Natural killer cell (primary cell): ENCODE data around the gene TBC1D2B. TPM values are rescaled to one million over a fixed set of nuclear protein-coding genes. Genes with fewer than 3 reads are reported as not detected.
A peak's percentile ranks its signal among the peaks of the same experiment; 100 is the strongest.

Experiments
- ATAC-seq, 3 donors: fragments of 150-1000 bp in 2 of 3; fragments of 200-7000 bp in 1 of 3; cut with Tn5 transposase; 1 replicate in 1 of 3; 2 replicates in 2 of 3; pipeline ENCODE4 v1.10.0; 2021; ENCODE audit warnings: mild to moderate bottlenecking in 2 of 3, moderate library complexity in 2 of 3
- DNase-seq, 2 donors: peaks; one replicate each; pipeline versions ENCODE4 v3.0.0 to v3.0.0-alpha.2; 2013 to 2021; ENCODE audit warnings: mixed read lengths in 1 of 2
- H3K27ac ChIP-seq: one replicate; pipeline ENCODE4 v1.5.1; 2013; ENCODE audit warnings: mild to moderate bottlenecking, low read length
- H3K27me3 ChIP-seq: one replicate; pipeline ENCODE4 v1.6.1; 2013; ENCODE audit warnings: low read length; ENCODE audit not compliant: control insufficient read depth, insufficient read depth
- H3K36me3 ChIP-seq: one replicate; pipeline ENCODE4 v1.6.1; 2013; ENCODE audit warnings: low read length; ENCODE audit not compliant: control insufficient read depth, insufficient read depth
- H3K4me1 ChIP-seq: one replicate; pipeline ENCODE4 v1.6.1; 2013; ENCODE audit warnings: low read length; ENCODE audit not compliant: control insufficient read depth, insufficient read depth
- H3K4me3 ChIP-seq: one replicate; pipeline ENCODE4 v1.5.1; 2013; ENCODE audit warnings: low read length
- H3K9me3 ChIP-seq: one replicate; pipeline ENCODE4 v1.6.1; 2013; ENCODE audit warnings: low read length; ENCODE audit not compliant: control insufficient read depth, insufficient read depth
- H3K27ac Mint-ChIP-seq, 2 donors: one replicate each; pipeline ENCODE4 v1.8.0; 2022; ENCODE audit warnings: mild to moderate bottlenecking in 2 of 2, mixed read lengths in 2 of 2, moderate library complexity in 1 of 2
- H3K27me3 Mint-ChIP-seq, 2 donors: one replicate each; pipeline ENCODE4 v1.8.0; 2022; ENCODE audit warnings: low read depth in 2 of 2, mixed read lengths in 2 of 2
- H3K36me3 Mint-ChIP-seq: one replicate; pipeline ENCODE4 v1.8.0; 2022; ENCODE audit warnings: mixed read lengths
- H3K4me1 Mint-ChIP-seq, 2 donors: one replicate each; pipeline ENCODE4 v1.8.0; 2022; ENCODE audit warnings: mixed read lengths in 2 of 2
- H3K4me3 Mint-ChIP-seq: one replicate; pipeline ENCODE4 v1.8.0; 2022; ENCODE audit warnings: mild to moderate bottlenecking, moderate library complexity, mixed read lengths
- H3K9me3 Mint-ChIP-seq, 2 donors: one replicate each; pipeline ENCODE4 v1.8.0; 2022; ENCODE audit warnings: mixed read lengths in 2 of 2
- WGBS: methylation state at CpG from one replicate; pipeline ENCODE4 v1.1.7; 2013; ENCODE audit warnings: missing lambda C conversion rate; ENCODE audit not compliant: insufficient coverage; 5-methylcytosine and 5-hydroxymethylcytosine counted together
- intact Hi-C: fragments of 100-400 bp; cut with micrococcal nuclease; formaldehyde crosslinking; loops from one replicate; pipeline ENCODE4 v1.14.2; 2022
- total RNA-seq, 4 donors: library from RNA; stranded (reverse); fragments of 120-200 nt in 1 of 4; gene quantifications; one replicate each; pipeline versions ENCODE4 v1.2.3 to v1.2.4, GENCODE V29; 2013 to 2022
- TF ChIP-seq, protein P1 (sequence below): fragments of 200-600 bp; IDR thresholded peaks from one replicate; pipeline ENCODE4 v1.8.0; 2022; ENCODE audit warnings: antibody characterized with exemption

The TBC1D2B gene
- total RNA-seq, result 10 to 100 TPM; 54.0 to 83.5 (median 56.7) TPM
- 54.2 TPM for total RNA-seq (2013)

DNA sequence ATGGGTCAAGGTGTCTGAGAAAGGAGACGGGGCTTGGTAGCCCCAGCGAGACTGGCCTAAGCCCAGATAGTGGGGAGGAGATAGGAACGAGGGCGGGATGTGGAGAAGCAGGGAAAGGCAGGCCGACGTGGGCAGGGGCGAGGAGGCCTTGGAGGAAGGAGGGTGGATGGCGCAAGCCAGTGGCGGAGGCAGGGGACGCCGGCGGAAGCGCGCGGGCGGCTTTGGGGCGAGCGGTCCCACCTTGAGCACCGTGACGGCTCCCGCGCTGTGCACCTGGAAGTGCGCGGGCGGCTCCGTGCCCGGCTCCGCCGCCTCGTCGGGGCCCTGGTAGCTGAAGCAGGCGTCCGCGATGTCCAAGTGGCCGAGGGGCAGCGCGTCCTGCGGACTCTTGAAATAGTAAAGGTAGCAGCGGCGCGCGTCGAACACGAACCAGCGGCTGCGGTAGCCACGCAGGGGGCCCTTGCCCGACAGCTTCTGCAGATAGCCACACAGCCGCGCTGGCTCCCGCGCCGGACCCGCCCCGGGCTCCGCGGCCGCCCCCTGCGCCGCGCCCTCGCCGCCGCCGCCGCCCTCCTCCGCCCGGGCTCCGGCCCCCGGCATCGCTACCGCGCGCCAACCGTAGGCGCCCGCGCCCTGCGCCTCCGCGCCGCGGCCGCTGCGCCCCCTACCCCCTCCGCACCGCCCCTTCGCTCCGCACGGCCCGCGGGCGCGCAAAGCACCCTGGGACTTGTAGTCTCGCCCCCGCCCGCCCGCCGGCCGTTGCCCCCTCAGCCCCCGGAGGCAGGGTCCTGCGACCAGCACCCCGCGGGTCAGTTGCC, at the start of gene TBC1D2B:
TBC1D2B (minus strand) TSS at position 659 of the 818 bp plus-strand sequence; CDS start at position 600, 59 bp downstream.
- Mint-ChIP-seq H3K27me3 (no peaks in the 10 kb centered on the region), H3K9me3 (no peaks in the 10 kb centered on the region), H3K36me3 (no peaks in the 10 kb centered on the region), H3K4me3 (peak within 1 kb of the TSS; percentile 98), H3K27ac (peak within 1 kb of the TSS; percentile 80 to 92), H3K4me1 (peaks cover 36 to 41% of the 10 kb centered on the region in 2 donors)
- intact Hi-C loops, result loop anchor here (1.0 kb wide), 1 partner anchor 43 kb away; no protein-coding TSS in a partner anchor
- Histone ChIP-seq H3K9me3 (no peaks in the 10 kb centered on the region), H3K36me3 (no peaks in the 10 kb centered on the region), H3K27me3 (no peaks in the 10 kb centered on the region), H3K4me3 (peak within 1 kb of the TSS; percentile 86), H3K4me1 (peaks cover 30% of the 10 kb centered on the region), H3K27ac (peak within 1 kb of the TSS; percentile 73)
- ATAC-seq, result peak; percentile 86 to 91 (median 88)
- TF ChIP-seq, protein P1, sequence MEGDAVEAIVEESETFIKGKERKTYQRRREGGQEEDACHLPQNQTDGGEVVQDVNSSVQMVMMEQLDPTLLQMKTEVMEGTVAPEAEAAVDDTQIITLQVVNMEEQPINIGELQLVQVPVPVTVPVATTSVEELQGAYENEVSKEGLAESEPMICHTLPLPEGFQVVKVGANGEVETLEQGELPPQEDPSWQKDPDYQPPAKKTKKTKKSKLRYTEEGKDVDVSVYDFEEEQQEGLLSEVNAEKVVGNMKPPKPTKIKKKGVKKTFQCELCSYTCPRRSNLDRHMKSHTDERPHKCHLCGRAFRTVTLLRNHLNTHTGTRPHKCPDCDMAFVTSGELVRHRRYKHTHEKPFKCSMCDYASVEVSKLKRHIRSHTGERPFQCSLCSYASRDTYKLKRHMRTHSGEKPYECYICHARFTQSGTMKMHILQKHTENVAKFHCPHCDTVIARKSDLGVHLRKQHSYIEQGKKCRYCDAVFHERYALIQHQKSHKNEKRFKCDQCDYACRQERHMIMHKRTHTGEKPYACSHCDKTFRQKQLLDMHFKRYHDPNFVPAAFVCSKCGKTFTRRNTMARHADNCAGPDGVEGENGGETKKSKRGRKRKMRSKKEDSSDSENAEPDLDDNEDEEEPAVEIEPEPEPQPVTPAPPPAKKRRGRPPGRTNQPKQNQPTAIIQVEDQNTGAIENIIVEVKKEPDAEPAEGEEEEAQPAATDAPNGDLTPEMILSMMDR, result no peak
- DNase-seq, result peak; percentile 59 to 87
- under 1% methylated on average over 104 of the region's 104 CpGs for WGBS

DNA sequence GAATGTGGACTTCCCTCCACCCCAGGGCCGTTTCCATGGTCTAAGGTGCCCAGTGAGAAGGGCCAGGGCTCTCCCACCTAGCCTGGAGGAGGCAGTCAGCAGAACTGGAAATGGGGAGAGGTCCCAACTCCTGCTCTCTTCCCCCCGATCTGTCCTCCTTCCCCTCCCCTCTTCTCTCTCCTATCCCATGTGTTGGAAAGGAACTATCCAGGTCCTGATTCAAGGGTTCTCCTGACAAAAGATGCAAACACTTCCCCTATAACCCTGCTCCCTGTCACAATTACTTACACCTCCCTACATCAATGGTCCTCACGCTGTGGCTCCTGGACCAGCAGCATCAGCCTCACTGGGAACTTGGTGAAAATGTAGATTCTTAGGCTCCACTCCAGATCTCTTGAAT, 47.8 kb upstream of the TBC1D2B start:
- TF ChIP-seq, protein P1, result no peak
- no peak for DNase-seq
- no peaks in the 10 kb centered on the region for H3K36me3 ChIP-seq
- no peak for ATAC-seq
- no peaks in the 10 kb centered on the region for H3K9me3 ChIP-seq
- H3K4me1 Mint-ChIP-seq, result peaks cover 0 to 5% of the 10 kb centered on the region in 2 donors
- no peaks in the 10 kb centered on the region for H3K4me1 ChIP-seq
- H3K27ac ChIP-seq, result no peak overlapping the region
- H3K4me3 Mint-ChIP-seq, result no peak overlapping the region
- H3K36me3 Mint-ChIP-seq, result no peaks in the 10 kb centered on the region
- no peak overlapping the region for H3K4me3 ChIP-seq
- no peaks in the 10 kb centered on the region for H3K9me3 Mint-ChIP-seq
- no peaks in the 10 kb centered on the region for H3K27me3 Mint-ChIP-seq
- no peak overlapping the region for H3K27ac Mint-ChIP-seq
- 92% methylated on average over 3 of the region's 3 CpGs for WGBS
- intact Hi-C loops, result loop anchor here (5.0 kb wide), 1 partner anchor 117 kb away; no protein-coding TSS in a partner anchor
- H3K27me3 ChIP-seq, result no peaks in the 10 kb centered on the region

DNA sequence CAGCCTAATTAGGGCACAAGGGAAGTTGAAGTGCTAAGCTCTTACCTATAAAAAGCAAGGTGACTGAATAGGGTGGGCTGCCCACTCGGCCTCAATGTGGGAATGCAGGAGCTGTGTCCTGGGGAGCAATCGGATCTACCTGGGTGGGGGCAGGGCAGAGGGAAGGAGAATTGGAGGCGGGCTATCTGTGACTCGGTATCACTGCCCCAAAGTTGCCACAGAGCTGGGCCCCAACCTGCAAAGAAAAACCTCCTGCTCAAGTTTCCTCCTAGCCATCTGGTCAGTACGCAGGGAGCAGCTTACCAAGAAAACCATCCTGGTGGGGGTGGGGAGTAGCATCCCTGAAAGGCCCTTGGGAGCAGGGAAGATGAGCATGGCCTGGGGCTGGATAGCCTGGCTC, 43.0 kb upstream of the TBC1D2B start:
- Mint-ChIP-seq H3K36me3 (no peaks in the 10 kb centered on the region), H3K27ac (no peak overlapping the region), H3K4me3 (no peak overlapping the region), H3K27me3 (no peaks in the 10 kb centered on the region), H3K9me3 (no peaks in the 10 kb centered on the region), H3K4me1 (no peaks in the 10 kb centered on the region)
- no peak for DNase-seq
- no peak for ATAC-seq
- intact Hi-C loops, result no loop called here
- TF ChIP-seq, protein P1, result no peak
- no peaks in the 10 kb centered on the region for H3K9me3 ChIP-seq
- H3K36me3 ChIP-seq, result no peaks in the 10 kb centered on the region
- no peak overlapping the region for H3K4me3 ChIP-seq
- H3K27ac ChIP-seq, result no peak overlapping the region
- H3K4me1 ChIP-seq, result no peaks in the 10 kb centered on the region
- WGBS, result 90% methylated on average over 4 of the region's 5 CpGs
- no peaks in the 10 kb centered on the region for H3K27me3 ChIP-seq
